ENCODE measurements around the gene COL4A2.

The COL4A2 gene

GRCh38 chr13:110463871-110464510 lies 156.9 kb downstream of the COL4A2 start:
- no peak for DNase-seq

DNA sequence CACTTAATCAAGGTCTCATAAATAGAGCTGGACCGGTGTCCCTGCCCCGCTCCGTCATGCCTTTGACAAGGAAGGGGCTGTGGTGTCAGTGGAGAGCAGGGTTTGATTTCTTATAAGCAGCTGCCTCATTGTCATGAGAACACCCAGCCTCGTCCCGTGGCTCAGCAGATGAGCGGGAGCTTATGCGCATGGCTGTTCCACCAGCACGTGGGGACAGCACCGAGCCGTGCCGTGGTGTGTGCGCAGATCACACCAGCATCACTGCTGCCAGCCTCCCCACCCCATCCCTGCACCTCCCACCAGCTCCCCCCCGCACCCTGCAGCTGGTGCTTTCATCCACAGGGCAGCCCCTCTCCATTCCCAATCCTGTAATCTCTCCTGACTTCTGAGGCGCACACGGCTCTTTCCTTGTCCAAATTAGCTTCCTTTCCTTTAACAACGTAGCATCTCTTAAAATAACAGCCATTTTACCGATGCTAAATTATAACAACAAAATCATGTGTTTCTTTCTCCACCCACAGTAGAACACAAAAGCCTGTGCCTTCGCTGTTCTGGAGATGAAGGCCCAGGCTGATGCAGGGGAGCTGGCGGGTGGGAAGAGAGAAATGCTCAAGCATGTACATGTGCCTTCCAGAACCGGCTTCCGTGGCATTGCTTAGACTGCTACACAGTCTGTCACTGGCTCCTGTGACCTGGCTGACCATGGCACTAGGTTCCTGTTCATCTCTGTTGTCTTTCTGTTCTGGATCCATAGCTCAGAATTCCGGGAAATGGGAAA lies 157.7 kb downstream of the COL4A2 start:
- DNase-seq = no peak

- DNase-seq = no peak
These were observed 158.6 kb downstream of the COL4A2 start for GRCh38 chr13:110465696-110466095.

DNA sequence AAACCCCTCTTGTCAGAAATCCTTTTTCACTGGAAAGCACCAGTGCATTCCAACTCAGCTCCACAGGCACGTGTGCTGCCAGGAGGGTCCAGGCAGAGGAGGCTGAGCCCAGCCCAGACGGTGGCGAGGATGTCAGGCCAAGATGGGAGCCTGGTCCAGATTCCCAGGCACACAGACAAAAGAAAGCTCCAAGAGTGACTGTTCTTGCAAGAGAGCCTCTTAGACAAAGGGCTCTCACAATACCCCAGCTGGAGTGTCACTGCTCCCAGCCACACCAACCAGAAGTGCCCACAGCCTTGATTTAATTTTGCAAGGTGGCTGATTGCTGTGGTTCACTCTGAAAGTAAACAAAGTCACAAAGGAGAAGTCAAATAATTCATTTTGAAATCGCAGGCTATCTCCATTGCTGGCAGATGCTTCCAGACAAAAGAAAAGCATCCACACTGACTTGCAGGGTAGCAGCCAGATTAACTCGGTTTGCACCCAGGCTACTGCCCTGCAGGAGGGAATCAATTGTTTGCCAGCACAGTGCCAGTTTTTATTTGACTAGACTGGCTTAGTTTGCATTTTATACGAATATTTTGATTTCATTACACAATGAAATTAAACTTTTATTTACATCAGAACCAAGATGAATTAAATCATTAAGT lies 159.3 kb downstream of the COL4A2 start:
- DNase-seq = no peak

DNA sequence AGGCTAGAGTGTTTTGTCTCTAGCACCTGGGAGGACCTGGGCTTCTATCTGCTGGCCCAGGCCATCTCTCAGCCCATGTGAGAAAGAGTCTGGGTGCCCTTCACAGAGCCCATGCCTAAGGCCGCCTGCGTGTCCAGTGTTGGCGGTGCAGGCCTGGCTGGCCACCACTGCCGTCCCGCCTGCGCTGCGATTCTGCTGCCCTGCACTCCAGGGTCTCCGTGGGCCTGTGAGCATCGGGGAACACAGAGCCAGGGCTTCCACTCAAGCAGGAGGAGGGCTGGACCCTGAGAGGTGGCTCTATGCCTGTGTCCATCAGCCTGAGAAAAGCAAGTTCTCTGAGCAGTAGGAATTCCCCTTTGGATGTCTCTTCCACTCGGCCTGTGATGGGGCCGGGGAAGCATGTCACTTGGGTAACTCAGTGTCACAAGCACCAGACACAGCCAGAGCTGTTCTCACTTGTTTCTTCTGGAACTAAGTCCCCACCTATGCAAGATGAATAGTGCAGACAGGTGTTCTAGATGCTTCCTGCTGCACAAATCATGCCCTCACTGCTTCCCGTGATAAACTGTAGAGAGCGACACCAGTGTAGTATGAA lies 160.5 kb downstream of the COL4A2 start:
- no peak for DNase-seq

GRCh38 chr13:110468986-110469495 lies 162.0 kb downstream of the COL4A2 start:
- DNase-seq = no peak

- DNase-seq = no peak
These were observed 162.5 kb downstream of the COL4A2 start for GRCh38 chr13:110469597-110469996.

GRCh38 chr13:110470272-110471009 lies 163.4 kb downstream of the COL4A2 start:
- no peak for DNase-seq

DNA sequence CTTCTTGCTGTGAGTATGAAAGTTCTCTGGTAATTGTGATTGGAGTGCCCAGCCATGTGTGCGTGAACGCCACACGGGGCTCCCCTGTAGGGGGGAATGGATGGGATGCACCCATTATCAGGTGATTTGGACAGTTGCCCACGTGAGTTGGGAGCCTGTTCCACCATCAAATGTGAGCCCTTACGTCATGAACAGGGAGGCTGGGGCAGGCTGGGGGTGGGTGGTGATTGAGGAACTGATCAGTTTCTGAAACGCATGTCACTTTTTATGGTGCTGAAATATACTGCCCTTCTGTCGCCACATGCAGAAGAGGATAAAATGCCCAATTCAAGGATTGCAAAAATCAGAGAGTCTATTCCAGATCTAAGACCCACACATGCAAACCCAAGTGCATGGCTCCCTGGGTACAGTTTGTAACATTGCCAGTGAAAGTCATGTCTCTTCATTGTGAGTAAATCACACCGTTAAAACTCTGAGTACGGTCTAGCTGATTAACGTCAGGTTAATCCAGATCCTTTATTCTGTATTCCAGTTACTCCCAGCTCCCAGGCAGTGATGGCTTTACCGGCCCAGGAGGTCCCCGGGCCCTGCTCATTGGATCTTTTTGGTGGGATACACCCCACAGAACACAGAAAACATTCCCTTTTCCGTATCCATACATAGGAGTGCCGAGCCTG lies 164.2 kb downstream of the COL4A2 start:
- no peak for DNase-seq

DNA sequence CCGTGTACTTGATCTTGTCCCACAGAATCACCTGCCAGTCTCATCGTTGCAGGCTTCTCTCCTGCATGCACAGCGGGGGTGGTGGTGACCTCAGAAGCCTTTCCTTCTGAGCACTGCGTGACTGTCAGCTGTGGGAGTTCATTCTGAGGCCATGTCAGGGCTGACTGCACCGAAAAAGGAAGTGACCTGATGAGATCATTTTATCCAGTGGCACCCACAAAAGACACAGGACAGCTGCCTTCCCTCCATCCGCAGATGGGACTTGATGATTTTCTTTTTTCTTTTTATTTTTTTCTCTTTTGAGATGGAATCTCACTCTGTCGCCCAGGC lies 164.7 kb downstream of the COL4A2 start:
- no peak for DNase-seq

DNA sequence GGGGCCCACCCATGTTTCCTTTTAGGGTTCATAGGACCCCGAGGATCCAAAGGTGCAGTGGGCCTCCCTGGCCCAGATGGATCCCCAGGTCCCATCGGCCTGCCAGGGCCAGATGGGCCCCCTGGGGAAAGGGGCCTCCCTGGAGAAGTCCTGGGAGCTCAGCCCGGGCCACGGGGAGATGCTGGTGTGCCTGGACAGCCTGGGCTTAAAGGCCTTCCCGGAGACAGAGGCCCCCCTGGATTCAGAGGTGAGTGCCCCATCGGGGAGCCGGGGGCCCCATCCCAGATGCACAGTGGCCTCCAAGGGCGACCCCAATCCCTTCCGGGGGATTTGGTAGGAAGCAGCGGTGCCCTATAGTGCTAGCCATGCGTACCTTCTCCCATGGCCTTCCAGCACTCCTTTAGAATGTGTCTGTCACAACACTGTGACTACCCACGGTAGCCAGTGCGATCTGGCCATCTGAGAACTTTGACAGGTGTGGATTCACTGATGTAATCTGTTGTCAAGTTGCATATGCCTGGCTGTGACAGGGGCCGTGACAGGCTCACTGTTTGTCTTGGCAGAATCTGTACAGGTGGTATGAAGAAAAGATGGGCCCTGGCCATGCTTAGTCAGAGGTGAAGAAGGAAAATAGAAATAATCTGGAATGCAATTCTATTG lies 165.9 kb downstream of the COL4A2 start:
- DNase-seq = no peak

DNA sequence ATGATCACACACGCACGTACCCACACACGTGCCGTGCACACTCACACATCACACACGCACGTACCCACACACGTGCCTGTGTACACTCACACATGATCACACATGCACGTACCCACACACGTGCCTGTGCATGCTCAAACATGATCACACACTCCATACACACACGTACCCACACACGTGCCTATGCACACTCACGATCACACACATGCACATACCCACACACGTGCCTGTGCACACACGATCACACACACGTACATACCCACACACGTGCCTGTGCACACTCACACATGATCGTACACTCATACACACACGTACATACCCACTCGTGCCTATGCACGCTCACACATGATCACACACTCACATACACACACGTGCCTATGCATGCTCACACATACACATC lies 167.6 kb downstream of the COL4A2 start:
- no peak for DNase-seq

- no peak for DNase-seq
These were observed 168.0 kb downstream of the COL4A2 start for GRCh38 chr13:110475117-110475516.

GRCh38 chr13:110475550-110476219 lies 168.6 kb downstream of the COL4A2 start:
- DNase-seq = no peak

DNA sequence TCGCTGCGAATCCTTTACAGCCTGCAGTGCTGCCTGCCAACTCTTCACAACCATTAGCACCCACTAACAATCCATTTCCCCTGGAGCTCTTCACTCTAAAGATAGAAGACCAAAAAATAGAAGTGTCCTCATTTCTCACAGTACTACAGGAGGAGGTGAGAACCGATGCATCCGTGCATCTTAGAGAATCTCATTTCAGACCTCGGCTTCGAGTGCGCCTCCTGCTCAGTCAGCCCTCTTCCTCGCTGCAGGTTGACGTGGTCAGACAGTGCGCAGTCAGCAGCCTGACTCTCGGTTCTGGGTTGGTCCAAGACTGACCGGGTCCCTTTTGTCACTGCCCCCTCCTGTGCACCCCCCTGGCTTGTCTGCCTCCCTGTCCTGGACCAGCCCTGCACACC lies 169.1 kb downstream of the COL4A2 start:
- no peak for DNase-seq

- DNase-seq = no peak
These were observed 170.7 kb downstream of the COL4A2 start for GRCh38 chr13:110477706-110478245.

DNA sequence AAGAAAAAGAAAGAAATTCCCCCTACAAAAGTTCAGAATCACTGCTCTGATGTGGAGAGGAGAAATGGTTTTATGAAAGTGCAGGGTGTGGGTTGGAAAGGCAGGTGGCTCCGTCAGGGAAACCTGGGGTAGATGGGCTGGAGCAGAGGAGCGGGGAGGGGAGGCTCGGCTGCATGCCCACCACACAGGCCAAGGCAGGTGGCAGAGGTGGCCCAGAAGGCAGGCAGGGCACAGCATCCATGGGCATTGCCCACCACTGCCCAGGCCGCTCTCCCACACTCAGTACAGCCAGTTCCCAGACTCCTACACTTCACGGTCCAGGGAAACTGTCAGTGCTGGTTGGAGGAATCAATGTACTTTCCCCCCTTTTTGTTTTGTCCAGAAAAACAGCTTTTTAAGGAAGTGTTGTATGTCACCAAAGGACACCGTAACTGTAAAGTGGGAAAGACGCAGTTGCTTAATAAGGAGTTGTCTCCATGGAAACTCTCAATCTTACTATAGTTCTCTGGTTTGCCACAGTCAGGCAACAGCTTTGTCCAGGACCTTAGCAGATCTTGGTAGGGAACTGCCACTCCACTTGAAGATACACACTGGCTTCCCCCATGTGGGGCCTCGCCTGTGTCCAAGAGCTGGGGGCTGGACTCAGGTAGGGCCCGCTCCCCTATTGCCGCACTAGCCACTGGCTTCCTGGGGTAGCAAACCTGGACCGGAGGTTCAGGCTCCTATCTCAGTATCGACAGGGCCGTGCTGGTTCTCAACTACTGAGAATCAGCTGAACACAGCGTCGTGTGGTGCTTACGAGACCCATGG lies 171.5 kb downstream of the COL4A2 start:
- no peak for DNase-seq

DNA sequence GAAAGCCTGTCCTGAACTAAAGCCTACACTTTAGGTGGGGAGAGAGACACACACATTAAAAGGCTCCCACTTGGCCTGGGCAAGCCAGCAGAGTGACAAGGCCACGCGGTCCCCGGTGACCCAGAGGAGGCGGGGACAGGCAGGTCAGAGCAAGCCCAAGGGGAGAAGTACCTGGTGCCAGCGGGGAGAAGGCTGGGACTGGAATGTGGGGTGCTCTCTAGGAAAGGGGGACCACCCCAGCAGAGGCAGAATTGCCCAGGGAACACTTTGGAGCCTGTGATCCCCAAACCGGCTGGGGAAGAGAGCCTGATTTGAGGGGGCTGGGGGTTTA lies 172.1 kb downstream of the COL4A2 start:
- no peak for DNase-seq

GRCh38 chr13:110479648-110480047 lies 172.6 kb downstream of the COL4A2 start:
- no peak for DNase-seq

- DNase-seq = no peak
These were observed 173.1 kb downstream of the COL4A2 start for GRCh38 chr13:110480161-110480560.

All from NCI-H2171 (cell line).